Activated CD4-positive, alpha-beta T cell treated with anti-CD3 and anti-CD28 coated beads, Interleukin-2, amount 50 U/mL, for 16 hours (primary cell): ENCODE data around the gene COMP.

Experiments used
- DNase-seq: peaks from one replicate; pipeline ENCODE4 v3.0.0-alpha.2; 2020

The COMP gene

DNA sequence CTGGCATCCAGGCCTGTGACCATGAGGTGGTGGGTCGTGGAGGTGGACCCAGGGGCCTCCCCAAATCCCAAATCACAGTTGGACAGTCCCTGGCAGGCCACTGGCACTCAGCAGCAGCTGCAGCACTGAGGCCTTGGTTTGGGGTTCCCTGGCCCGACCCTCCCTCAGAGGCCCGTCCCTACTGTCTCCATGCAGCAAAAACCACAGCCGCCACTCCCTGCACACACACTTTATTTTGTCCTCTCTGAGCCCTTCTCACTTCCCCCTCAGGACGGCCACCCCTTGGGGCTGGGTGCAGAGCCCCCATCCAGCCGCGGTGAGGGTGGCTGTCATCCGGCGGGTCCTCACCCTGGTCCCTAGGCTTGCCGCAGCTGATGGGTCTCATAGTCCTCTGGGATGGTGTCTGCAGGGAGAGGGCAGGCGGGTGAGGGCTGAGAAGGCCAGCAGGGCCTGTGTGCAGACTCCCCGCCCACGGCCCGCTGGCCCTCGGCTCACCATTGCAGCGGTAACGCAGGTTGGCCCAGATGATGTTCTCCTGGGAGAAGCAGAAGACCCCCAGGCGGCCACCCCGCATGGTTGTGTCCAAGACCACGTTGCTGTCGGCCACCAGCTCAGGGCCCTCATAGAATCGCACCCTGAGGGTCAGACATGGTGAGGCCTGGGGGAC is 8.4 kb downstream of the COMP start:
- no peak for DNase-seq

DNA sequence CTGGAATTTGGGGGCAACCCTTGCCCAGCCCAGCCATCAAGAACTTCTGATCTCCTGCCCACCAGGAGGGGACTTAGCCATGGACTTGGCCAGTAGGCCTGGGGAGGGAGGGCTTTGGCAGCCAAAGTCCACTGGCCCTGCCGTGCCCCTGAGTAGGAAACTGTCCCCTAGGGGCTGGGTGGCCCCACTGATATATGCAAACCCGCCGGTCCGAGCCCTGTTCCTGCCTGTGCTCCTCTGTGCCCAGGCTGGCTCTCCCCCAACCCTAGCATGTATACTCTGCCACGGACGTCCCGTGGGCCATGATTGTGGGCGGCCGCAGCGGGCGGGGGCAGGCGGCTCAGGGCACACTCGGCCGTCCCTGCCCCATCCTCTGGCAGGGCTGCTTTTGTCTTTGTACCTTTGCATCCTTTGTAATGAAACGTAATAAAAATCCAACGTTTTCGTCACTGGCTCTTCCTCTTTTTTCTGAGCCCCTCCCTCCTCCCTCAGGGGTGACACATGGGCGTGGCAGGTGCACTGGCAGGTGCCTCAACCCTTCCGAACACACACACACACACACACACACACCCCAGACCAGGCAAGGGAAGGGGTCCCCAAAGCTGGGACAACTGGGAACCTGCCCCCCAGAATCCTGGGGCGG is 9.1 kb downstream of the COMP start:
- DNase-seq, result no peak

DNA sequence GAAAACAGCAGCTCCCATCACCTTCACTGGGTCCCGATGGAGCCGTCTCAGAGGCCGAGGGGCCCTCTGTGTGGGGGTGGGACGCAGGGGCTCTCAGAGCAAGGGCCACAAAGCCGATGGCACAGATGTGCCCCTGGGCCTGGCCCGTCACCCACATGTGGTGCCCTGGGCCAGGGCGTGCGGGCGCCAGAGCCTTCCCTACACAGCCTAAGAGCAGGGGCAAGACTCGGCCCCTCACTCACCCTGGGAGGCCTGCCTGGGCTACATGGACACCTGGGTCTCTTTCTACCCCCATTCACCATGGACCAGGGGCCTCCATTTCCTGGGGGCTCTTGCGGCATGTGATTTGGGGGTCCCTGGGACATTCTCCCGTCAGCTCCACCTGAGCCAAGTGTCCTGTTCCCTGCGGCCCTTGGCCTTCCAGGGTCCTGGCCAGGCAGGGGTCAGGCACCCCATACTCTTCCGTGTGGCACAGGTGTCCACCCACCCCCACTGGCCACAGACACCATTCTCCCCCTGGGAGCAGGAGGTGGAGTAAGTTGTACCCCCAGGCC is 10.0 kb downstream of the COMP start:
- DNase-seq, result no peak

DNA sequence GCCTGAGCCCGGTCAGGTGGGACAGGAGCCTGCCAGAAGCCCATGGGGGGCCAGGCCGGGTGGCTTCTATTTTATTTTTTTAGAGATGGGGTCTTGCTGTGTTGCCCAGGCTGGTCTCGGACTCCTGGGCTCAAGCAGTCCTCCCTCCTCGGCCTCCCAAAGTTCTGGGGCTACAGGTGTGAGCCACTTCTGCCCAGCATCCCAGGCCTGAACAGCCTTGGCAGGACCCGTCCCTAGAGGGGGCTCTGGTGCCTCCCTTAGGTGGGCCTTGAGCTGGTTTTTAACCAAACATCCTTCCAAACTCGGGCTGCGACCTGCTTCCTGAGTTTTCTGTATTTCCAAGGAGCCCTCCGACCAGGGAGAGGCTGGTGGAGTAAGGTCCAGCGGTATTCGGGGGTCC is 10.5 kb downstream of the COMP start:
- DNase-seq, result no peak

DNA sequence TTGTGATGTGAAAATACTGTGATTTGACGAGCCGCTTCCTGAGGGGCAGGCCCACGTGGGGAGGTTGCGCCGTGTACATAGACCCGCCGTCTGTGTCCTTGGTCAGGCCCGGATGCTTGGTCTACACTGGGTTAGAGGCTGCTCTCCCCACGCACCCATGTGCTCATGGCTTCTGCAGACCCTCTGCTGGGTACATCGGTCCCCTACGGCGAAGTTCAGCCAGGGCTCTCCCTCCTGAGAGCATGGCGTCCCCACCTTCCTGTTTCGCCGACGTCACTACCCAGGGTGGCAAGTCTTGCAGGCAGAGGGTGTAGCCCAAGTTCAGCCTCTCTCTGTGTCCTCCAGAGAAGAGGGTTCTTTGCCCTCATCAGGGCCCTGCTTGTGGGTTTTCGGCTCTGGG is 11.0 kb downstream of the COMP start:
- no peak for DNase-seq

DNA sequence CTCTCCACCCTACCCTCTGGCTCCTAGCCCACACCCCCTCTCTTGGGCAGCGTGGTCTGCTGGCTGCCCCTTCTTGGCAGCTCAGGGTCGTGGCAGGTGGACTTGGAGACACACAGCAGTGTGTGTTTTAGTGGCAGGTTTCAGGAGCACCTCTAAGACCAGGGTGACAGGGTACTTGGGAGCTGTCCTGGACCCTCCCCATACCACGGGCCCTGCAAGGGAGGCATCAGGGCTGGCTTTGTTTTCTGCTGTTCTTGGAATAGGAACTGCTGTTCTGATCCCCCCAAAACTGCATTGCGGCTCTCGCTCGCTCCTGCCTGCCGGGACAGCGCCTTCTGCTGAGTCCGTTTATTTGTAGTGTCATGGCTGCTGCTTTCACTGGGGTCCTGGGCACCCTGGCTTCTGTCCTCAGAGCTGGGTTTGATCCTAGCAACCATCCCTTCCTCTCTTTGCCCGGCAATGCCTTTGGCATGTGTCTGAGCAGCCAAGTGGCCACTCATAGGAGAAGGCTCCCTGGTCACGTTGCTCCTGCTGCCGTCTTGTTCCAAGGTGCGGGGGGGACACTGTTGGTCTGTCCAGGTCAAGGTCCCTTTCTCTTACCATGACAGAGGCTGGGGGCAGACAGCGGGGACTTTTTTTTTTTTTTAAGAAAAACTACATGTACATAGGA is 12.1 kb downstream of the COMP start:
- DNase-seq, result no peak

DNA sequence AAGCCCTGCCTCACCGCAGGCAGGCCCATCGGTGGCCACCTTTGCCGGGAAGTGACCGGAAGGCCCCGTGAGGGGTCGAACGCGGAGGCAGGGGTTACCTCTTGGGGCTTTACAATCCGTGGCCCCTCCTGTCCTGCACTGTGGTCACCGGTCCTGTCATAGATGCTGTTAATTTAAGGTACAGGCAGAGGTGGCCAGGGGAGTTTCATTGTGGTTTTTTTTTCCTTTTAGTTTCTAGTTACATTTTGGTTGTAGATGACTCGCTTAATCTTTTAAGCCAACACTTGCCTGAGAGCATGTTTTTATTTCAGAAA is 13.1 kb downstream of the COMP start:
- DNase-seq, result no peak

DNA sequence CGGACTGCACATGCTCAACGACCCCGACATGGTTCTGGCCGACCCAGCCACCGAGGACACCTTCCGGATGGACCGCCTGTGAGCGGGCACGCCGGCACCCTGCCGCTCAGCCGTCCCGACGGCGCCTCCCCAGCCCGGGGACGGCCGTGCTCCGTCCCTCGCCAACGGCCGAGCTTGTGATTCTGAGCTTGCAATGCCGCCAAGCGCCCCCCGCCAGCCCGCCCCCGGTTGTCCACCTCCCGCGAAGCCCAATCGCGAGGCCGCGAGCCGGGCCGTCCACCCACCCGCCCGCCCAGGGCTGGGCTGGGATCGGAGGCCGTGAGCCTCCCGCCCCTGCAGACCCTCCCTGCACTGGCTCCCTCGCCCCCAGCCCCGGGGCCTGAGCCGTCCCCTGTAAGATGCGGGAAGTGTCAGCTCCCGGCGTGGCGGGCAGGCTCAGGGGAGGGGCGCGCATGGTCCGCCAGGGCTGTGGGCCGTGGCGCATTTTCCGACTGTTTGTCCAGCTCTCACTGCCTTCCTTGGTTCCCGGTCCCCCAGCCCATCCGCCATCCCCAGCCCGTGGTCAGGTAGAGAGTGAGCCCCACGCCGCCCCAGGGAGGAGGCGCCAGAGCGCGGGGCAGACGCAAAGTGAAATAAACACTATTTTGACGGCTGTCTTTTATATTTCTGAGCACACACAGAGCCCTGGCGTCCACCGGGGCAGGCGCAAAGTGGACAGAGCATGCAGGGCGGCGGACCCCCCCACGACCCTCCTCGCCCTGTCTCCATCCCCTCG is 13.6 kb downstream of the COMP start:
- DNase-seq, result no peak

DNA sequence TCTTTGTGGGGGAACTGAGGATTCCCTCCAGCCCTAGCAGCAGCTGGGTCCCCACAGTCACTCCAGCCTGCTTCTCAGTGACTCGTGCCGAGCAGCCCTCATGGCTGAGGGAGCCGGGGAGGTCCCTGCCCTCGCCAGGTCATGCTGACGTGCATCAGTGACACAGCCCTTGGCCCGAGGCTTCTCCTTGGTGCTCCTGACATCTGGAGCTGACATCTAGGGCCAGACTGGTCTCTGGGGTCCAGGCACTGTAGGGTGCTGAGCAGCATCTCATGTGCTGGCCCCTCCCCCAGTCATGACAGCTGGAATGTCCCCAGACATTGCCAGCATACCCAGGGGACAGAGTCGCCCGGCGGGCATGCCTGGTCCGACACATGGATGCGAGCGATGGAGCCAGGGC is 14.4 kb downstream of the COMP start:
- no peak for DNase-seq

DNA sequence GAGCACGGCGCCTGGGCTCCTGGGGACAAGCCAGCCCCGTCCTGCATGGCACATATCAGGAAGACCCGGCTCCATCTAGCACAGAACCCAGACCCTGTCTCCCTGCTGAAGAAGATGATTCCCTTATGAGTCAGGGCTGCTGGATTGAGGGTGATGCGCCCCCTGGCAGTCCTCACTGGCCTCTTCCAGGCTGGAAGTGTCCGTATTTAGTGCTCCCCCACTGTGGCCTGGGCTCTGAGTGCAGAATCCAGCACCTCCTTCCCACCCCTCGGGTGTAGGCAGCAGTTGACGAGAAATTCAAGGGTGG is 14.9 kb downstream of the COMP start:
- DNase-seq, result no peak

DNA sequence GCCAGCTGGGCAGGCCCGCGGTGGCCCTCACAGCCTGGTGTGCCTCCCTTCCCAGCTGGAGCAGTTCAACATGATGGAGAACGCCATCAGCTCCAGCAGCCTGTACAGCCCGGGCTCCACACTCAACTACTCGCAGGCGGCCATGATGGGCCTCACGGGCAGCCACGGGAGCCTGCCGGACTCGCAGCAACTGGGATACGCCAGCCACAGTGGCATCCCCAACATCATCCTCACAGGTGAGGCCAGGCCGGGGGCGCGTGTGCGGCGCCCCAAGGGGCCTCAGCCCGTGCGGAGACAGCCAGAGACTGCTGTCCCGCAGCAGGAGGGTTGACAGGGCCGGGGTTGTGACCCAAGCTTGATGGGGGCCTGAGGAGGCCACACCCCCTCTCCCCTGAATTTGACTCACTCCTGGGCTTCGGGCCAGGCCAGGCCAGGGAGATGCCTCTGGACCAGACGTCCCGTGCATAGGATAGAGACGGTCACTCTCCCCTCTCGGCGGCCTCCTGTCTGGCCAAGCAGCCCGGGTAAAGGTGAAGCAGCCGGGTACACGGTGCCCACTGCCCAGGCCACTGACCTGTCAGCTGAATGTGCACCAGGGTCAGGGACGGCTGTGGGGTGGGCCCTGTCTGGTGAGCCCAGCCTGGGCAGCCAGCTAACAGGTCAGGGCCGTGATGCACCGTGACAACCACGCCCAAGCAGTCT is 15.4 kb downstream of the COMP start:
- DNase-seq, result no peak

DNA sequence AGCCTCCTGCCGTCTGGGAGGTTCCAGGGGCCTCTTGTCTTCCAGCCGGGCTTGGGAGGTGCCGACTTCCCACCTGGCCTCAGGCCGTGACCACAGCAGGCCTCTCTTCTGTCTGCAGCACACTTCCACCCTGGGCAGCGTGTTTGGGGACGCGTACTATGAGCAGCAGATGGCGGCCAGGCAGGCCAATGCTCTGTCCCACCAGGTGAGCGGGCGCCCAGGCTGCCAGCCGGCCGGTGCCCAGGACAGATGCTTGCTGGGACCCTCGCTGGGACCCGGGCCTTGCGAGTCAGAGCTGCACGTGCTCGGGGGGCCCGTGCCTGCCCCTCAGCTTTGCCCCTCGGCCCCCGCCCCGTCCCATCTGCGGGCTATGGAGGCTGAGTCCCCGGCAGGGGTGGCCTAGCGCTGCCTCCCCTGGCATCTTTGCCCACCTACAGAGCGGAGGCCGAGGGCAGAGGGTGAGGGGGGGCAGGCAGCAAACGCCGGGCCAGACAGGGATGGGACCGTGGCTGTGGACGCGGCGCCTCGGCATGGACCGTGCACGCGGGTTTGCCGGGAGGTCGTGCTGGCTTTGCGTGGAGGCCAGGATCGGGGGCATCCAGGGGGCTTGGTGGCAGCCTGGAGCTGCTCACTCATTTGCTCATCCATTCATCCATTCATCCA is 16.2 kb downstream of the COMP start:
- DNase-seq, result no peak

DNA sequence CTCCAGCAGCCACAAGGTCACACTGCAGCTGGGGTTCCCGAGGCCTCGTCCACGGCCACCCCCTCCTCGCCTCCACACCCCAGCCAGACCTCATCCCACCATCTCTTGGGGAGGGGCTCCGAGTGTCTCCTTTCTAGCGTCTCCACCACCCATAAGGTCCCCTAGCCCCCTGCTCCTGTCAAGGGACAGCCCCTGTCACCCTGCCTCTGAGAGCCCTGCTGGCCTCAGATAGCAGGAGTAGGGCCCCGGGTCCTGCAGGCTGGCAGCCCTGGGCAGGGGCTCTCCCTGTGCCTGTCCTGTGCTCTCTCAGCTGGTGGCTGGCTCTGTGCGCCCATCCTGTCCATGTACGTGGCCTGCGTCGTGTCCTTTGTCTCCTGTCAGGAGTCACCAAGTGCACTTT is 17.0 kb downstream of the COMP start:
- DNase-seq, result no peak

DNA sequence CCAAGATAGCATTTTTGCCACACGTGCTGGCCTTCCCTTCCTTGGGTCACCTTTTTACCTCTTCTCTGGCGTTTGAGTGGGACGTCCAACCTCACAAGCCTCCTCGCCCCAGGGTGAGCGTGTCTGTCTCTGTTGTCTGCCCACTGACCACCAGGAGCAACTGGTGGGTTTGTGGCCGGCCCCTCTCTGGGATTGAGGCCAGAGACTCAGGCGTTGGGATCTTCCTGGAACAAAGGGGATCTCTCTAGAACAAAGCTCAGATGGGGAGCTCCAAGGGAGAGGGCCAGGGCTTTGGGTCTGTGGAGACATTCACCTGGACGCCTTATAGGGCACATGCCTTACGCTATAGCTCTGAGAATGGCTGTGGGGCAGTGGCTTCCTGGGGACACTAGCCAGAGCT is 17.4 kb downstream of the COMP start:
- no peak for DNase-seq

DNA sequence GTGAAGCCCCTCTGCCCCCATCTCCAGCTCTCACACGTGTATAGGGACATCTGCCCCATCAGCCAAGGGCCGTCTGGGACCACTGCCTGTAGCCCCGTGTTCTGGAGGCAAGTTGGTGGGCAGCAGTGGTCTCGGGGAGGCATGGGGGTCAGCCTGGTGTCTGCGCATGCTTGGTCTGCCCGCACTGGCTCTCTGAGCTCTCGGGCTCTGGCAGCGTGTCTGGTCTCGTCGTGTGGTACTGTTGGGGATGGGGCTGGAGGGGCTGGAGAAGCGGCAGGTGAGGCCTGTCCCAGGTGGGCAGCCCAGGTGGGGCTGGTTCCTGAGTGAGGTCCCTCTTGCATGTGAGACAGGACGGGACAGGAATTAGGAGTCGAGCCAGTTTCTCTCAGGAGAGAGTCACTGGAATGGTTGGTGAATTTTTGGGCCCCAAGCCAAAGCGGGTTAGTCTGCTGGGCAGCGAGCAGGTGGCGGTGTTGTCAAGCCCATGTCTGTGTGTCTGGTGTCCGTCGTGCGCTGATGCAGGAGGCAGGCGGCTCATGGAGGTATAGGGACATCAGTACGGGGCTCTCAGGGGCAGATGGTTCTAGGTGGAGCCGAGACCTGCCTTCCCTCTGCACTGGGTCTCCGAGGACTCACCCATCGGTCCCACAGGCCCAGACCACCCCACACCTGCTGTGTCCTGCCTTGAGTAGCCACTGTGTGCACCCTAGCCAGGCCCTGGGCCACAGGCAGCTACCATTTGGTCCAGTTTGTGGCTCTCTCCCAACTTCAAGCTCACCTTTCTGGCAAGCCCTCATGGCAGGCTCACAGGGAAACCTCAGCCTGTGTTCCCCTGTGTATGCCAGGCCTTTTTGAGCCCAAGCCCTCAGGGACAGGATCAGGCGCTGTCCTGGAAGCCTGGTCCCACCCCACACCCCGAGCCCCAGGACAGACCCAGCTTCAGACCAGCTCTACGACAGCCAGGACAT is 18.2 kb downstream of the COMP start:
- no peak for DNase-seq

DNA sequence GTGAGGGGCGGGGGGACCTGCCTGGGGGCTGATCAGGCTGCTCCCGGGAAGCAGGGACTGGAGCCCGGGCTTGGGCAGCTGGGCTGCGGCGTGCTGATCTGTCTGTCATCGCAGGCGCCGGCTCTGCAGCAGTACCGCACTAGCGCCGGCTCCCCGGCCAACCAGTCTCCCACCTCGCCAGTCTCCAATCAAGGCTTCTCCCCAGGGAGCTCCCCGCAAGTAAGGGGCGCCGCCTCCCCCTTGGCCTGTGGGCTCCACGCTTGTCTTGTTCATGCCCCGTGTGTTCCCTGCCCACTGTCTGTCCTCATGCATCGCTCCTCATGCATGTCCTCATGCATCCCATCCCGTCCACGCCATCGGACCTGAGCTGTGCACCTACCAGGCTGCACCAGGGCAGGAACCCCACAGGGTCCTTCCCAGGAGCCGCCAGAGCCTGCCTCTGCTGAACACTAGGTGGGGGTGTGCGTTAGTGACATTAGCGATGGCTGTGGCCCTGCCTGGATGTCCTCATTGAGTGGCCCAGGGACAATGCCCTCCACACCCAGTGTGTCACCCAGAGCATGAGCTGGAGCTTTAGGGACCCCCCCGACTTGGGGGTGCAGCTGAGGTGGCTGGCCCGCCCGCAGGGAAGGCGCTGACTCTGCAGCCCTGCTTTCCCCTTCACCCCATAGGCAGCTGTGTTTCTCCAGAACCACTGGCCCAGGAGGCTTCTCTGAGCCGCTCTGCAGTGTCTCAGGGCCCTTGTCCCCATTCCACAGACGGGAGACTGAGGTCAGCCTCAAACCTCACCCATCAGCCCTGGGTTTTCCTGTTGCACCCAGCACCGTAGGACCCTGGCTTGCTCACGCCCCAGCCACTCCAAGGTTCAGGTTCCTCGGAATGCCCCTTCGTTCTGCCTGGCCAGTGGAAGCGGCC is 19.5 kb downstream of the COMP start:
- no peak for DNase-seq

DNA sequence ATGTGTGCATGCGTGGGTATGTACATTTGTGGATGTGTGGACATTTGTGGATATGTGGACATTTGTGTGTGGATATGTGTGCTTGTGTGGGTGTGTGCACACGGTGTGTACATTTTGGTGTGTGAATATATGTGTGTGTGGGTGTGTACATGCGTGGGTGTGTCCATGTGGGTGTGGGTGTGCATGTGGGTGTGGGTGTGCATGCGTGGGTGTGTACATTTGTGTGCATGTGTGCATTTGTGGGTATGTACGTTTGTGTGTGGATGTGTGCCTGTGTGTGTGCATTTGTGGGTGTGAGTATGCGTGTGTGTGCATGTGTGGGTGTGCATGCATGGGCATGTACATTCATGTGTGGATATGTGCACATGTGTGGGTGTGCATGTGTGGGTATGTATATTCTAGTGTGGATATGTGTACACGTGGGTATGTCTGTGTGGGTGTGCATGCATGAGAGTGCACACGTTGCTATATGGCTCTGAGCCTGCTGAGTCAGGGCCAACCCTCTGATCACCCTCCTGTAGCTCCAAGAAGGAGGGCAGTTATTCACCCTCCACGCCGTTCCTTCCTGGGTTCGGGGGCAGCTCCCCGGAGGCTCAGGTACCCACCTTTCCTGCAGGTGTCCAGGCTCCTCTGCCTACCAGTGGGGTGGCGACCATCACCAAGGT is 20.3 kb downstream of the COMP start:
- DNase-seq, result no peak

DNA sequence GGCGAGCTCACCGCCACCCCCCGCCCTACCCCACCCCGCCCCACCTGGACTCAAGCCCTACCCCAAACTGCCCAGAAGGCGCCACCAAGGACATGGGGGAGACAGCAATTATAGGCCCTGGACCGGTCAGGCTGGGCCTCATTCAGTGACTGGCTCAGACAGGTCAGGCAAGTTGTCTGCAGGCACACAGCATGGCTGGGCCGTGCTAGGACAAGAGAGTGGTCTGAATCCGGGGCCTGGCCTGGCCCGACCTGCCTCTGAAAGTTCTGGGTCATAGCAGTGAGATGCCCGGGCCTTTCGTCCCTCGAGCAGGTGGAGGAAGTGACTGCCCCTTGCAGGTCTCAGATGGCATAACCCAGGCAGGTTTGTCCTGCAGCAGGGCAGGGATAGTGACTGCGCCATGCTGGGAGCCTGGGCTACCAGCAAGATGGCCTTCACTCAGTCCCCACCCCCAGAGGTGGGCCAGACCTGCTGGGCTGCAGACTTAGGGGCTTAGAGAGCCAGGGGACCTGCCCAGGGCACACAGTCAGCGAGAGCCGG is 21.0 kb downstream of the COMP start:
- no peak for DNase-seq
